Colonic mucosa (tissue), 4 donors: ENCODE data around the gene CIDEB. TPM values are rescaled to one million over a fixed set of nuclear protein-coding genes. Genes with fewer than 3 reads are reported as not detected.

Experiments used
- DNase-seq: peaks from one replicate; pipeline ENCODE4 v3.0.0-alpha.2; 2020
- H3K27ac ChIP-seq: fragments of 200-600 bp; one replicate; pipeline ENCODE4 v1.8.0; 2021
- H3K27me3 ChIP-seq: fragments of 200-600 bp; one replicate; pipeline ENCODE4 v1.8.0; 2021
- H3K36me3 ChIP-seq: fragments of 200-600 bp; one replicate; pipeline ENCODE4 v1.8.0; 2021
- H3K4me1 ChIP-seq: fragments of 200-600 bp; one replicate; pipeline ENCODE4 v1.8.0; 2021; ENCODE audit warnings: mild to moderate bottlenecking
- H3K4me3 ChIP-seq: fragments of 200-600 bp; one replicate; pipeline ENCODE4 v1.8.0; 2021
- H3K9ac ChIP-seq, 2 donors: one replicate each; pipeline ENCODE4 v1.7.0; 2013; ENCODE audit warnings: control low read depth in 2 of 2, low read depth in 2 of 2, low read length in 2 of 2
- H3K9me3 ChIP-seq: fragments of 200-600 bp; one replicate; pipeline ENCODE4 v1.8.0; 2021
- CTCF ChIP-seq: fragments of 200-600 bp; IDR thresholded peaks from one replicate; pipeline ENCODE4 v1.8.0; 2022; ENCODE audit warnings: antibody characterized with exemption, mild to moderate bottlenecking
- intact Hi-C: fragments of 100-400 bp; cut with DNase I; formaldehyde crosslinking; loops from one replicate; pipeline ENCODE4 v1.14.1; 2022
- total RNA-seq, 2 donors: library from RNA; stranded (reverse); fragmentation: NEBNext Ultra II Directional in 1 of 2; extraction: Animal tissue kit (Norgen Biotek cat#: 25700) in 1 of 2; gene quantifications; one replicate each; pipeline ENCODE4 v1.2.1, GENCODE V29; 2021
- donor health status: healthy.
- donor health status: DM: no; HTN: no; CAD: no.
- donor health status: DM: no; HTN: no; CAD: no.

CIDEB gene
- total RNA-seq, 2 donors from 2014 or later, result 7.7 to 12.9 TPM

- H3K4me1 ChIP-seq, result no peaks in the 10 kb centered on the region
- intact Hi-C loops, result no loop called here
- no peak for DNase-seq
- H3K9me3 ChIP-seq, result no peaks in the 10 kb centered on the region
- no peaks in the 10 kb centered on the region for H3K36me3 ChIP-seq
- H3K27me3 ChIP-seq, result no peaks in the 10 kb centered on the region
- no peak overlapping the region for H3K27ac ChIP-seq
- no peak overlapping the region for H3K9ac ChIP-seq
- no peak for TF ChIP-seq CTCF
- no peak overlapping the region for H3K4me3 ChIP-seq
These were observed 52.3 kb downstream of the CIDEB start for GRCh38 chr14:24255438-24255837.

Other genes starting within 250 kb of the CIDEB start
- under 1 TPM in 1 of 2 donors, not detected in 1; 0.45 TPM for gene CPNE6, start 236.4 kb downstream of the CIDEB start, total RNA-seq
- 100 to 1,000 TPM; 133 to 173 TPM for gene PCK2, start 213.7 kb downstream of the CIDEB start, total RNA-seq
- gene DCAF11, start 193.2 kb downstream of the CIDEB start, total RNA-seq, result 100 to 1,000 TPM in 1 of 2 donors, 10 to 100 TPM in 1; 89.2 to 106 TPM
- gene NRL, start 193.0 kb downstream of the CIDEB start, total RNA-seq, result 1 to 10 TPM in 1 of 2 donors, under 1 TPM in 1; 0.88 to 2.7 TPM
- 1 to 10 TPM in 1 of 2 donors, under 1 TPM in 1; 0.85 to 1.5 TPM for gene FITM1, start 177.3 kb downstream of the CIDEB start, total RNA-seq
- gene PSME1, start 171.8 kb downstream of the CIDEB start, total RNA-seq, result 100 to 1,000 TPM; 199 to 235 TPM
- gene EMC9, start 166.4 kb downstream of the CIDEB start, total RNA-seq, result 10 to 100 TPM; 21.1 to 49.6 TPM
- 100 to 1,000 TPM; 151 to 320 TPM for gene PSME2, start 161.4 kb downstream of the CIDEB start, total RNA-seq
- gene RNF31, start 160.5 kb downstream of the CIDEB start, total RNA-seq, result 10 to 100 TPM; 36.1 to 70.4 TPM
- 10 to 100 TPM; 54.4 to 57.5 TPM for gene IRF9, start 146.7 kb downstream of the CIDEB start, total RNA-seq
- gene REC8, start 135.9 kb downstream of the CIDEB start, total RNA-seq, result 1 to 10 TPM; 5.1 TPM
- 10 to 100 TPM; 19.3 to 78.2 TPM for gene IPO4, start 119.2 kb downstream of the CIDEB start, total RNA-seq
- 10 to 100 TPM; 58.8 to 65.6 TPM for gene TM9SF1, start 112.5 kb downstream of the CIDEB start, total RNA-seq
- under 1 TPM; 0.19 to 0.49 TPM for gene TSSK4, start 102.3 kb downstream of the CIDEB start, total RNA-seq
- 10 to 100 TPM; 47.8 to 48.0 TPM for gene CHMP4A, start 94.5 kb downstream of the CIDEB start, total RNA-seq
- gene MDP1, start 91.9 kb downstream of the CIDEB start, total RNA-seq, result 10 to 100 TPM in 1 of 2 donors, 1 to 10 TPM in 1; 8.2 to 10.9 TPM
- 100 to 1,000 TPM; 126 to 150 TPM for gene NEDD8, start 75.6 kb downstream of the CIDEB start, total RNA-seq
- 10 to 100 TPM; 57.9 to 68.1 TPM for gene GMPR2, start 75.0 kb downstream of the CIDEB start, total RNA-seq
- 10 to 100 TPM; 45.5 to 45.7 TPM for gene TINF2, start 65.4 kb downstream of the CIDEB start, total RNA-seq
- 1 to 10 TPM in 1 of 2 donors, under 1 TPM in 1; 0.40 to 3.9 TPM for gene TGM1, start 44.8 kb downstream of the CIDEB start, total RNA-seq
- gene RABGGTA, start 36.4 kb downstream of the CIDEB start, total RNA-seq, result 10 to 100 TPM; 37.3 to 38.3 TPM
- gene DHRS1, start 8.2 kb downstream of the CIDEB start, total RNA-seq, result 10 to 100 TPM; 38.0 to 42.4 TPM
- gene NOP9, start 8.1 kb downstream of the CIDEB start, total RNA-seq, result 10 to 100 TPM; 23.8 to 49.8 TPM
- gene LTB4R2, start 2.2 kb upstream of the CIDEB start, total RNA-seq, result 1 to 10 TPM; 2.7 to 7.8 TPM
- 1 to 10 TPM; 1.5 to 4.0 TPM for gene LTB4R, start 3.5 kb upstream of the CIDEB start, total RNA-seq
- 10 to 100 TPM in 1 of 2 donors, 1 to 10 TPM in 1; 6.7 to 10.2 TPM for gene ADCY4, start 27.1 kb upstream of the CIDEB start, total RNA-seq
- gene RIPK3, start 32.0 kb upstream of the CIDEB start, total RNA-seq, result 10 to 100 TPM; 30.1 to 38.2 TPM
- 10 to 100 TPM; 11.2 to 24.0 TPM for gene NFATC4, start 60.2 kb upstream of the CIDEB start, total RNA-seq
- gene NYNRIN, start 91.0 kb upstream of the CIDEB start, total RNA-seq, result 10 to 100 TPM; 13.0 to 26.7 TPM
- 1 to 10 TPM; 1.8 to 2.0 TPM for gene CBLN3, start 121.7 kb upstream of the CIDEB start, total RNA-seq
- 10 to 100 TPM; 82.6 to 90.4 TPM for gene KHNYN, start 122.0 kb upstream of the CIDEB start, total RNA-seq
- 10 to 100 TPM; 32.5 to 40.9 TPM for gene SDR39U1, start 134.8 kb upstream of the CIDEB start, total RNA-seq
- 1 to 10 TPM; 1.3 TPM for gene CMA1, start 200.3 kb upstream of the CIDEB start, total RNA-seq